Panc1 (cell line): ENCODE data around the gene CFHR5. TPM values are rescaled to one million over a fixed set of nuclear protein-coding genes. Genes with fewer than 3 reads are reported as not detected.

Experiments
- ATAC-seq: fragments of 200-7000 bp; cut with Tn5 transposase; 2 replicates; pipeline ENCODE4 v1.9.1; 2020; ENCODE audit warnings: mild to moderate bottlenecking, moderate library complexity
- BruUV-seq: library from RNA; stranded (reverse); fragments of 400-500 nt; replicated peaks from 2 replicates; lab custom pipeline; 2021; lab: Mats Ljungman, UMichigan
- CTCF ChIA-PET: fragments of 300-600 bp; sonication (Branson Sonifier 250); formaldehyde crosslinking; loops from one replicate; lab custom pipeline; 2022; ENCODE audit warnings: antibody characterized with exemption; lab: Charles Lee
- POLR2A ChIA-PET: fragments of 300-600 bp; sonication (Branson Sonifier 250); formaldehyde crosslinking; loops from one replicate; lab custom pipeline; 2022; ENCODE audit warnings: antibody characterized with exemption; lab: Charles Lee
- DNase-seq: peaks from one replicate; pipeline ENCODE4 v3.0.0-alpha.2; 2010; ENCODE audit warnings: low read depth, low spot score
- H3K27ac ChIP-seq: 2 replicates; pipeline ENCODE4 v1.5.1; 2011; ENCODE audit warnings: mild to moderate bottlenecking, low read length, inconsistent platforms
- H3K27me3 ChIP-seq: fragments of 200-500 bp; sonication (Bioruptor generic); 2 replicates; pipeline ENCODE4 v1.6.0; 2014; ENCODE audit warnings: low read length, inconsistent platforms; ENCODE audit not compliant: control insufficient read depth, insufficient read depth
- H3K36me3 ChIP-seq: fragments of 200-500 bp; sonication (Bioruptor generic); 2 replicates; pipeline ENCODE4 v1.5.1; 2014; ENCODE audit warnings: inconsistent platforms, mild to moderate bottlenecking, low read length, moderate library complexity; ENCODE audit not compliant: control insufficient read depth, insufficient read depth
- H3K4me1 ChIP-seq: 2 replicates; pipeline ENCODE4 v1.5.1; 2011; ENCODE audit warnings: inconsistent platforms, mild to moderate bottlenecking, low read length, moderate library complexity; ENCODE audit not compliant: control insufficient read depth, insufficient read depth
- H3K4me3 ChIP-seq, 2 experiments: 2 replicates each; pipeline ENCODE4 v1.5.1; 2011 to 2012; ENCODE audit warnings: low read depth in 2 of 2, low read length in 2 of 2, mild to moderate bottlenecking in 2 of 2, inconsistent platforms in 1 of 2, moderate library complexity in 1 of 2
- H3K9me3 ChIP-seq: fragments of 200-500 bp; sonication (Bioruptor generic); 2 replicates; pipeline ENCODE4 v1.5.1; 2014; ENCODE audit warnings: low read depth, mild to moderate bottlenecking, inconsistent platforms, low read length, moderate library complexity; ENCODE audit not compliant: control insufficient read depth, insufficient read depth
- CTCF ChIP-seq: fragments of 450-650 bp; IDR thresholded peaks from 2 replicates; pipeline ENCODE4 v1.5.1; 2017; ENCODE audit warnings: mild to moderate bottlenecking
- POLR2AphosphoS5 ChIP-seq: IDR thresholded peaks from 2 replicates; pipeline ENCODE4 v1.6.1; 2012; ENCODE audit warnings: mild to moderate bottlenecking, low read depth, low read length, moderate library complexity
- SIN3A ChIP-seq: IDR thresholded peaks from 2 replicates; pipeline ENCODE4 v1.6.1; 2012; ENCODE audit warnings: low read depth, mild to moderate bottlenecking, low read length, moderate library complexity, borderline replicate concordance; ENCODE audit not compliant: insufficient read depth
- TCF7L2 ChIP-seq: IDR thresholded peaks from 2 replicates; pipeline ENCODE4 v1.6.1; 2011; ENCODE audit warnings: mild to moderate bottlenecking, low read depth, low read length, inconsistent platforms
- in situ Hi-C: cut with HindIII; loops from 2 replicates; pipeline ENCODE4 v1.10.0; 2016; ENCODE audit warnings: low sequenced_read_pairs, low pct_unique_long_range_greater_than_20kb
- intact Hi-C: fragments of 100-400 bp; cut with micrococcal nuclease; formaldehyde crosslinking; loops from one replicate; pipeline ENCODE4 v1.10.0; 2022; ENCODE audit not compliant: unreplicated experiment
- total RNA-seq: library from RNA; stranded (reverse); gene quantifications from one replicate; pipeline ENCODE4 v1.2.1, GENCODE V29; 2021; ENCODE audit not compliant: unreplicated experiment
- TF ChIP-seq, protein P1 (sequence below), 2 experiments: IDR thresholded peaks; 2 replicates each; pipeline ENCODE4 v1.6.1; 2011 to 2012; ENCODE audit warnings: low read depth in 2 of 2, control low read depth in 1 of 2, low read length in 1 of 2, mild to moderate bottlenecking in 1 of 2, moderate library complexity in 1 of 2; ENCODE audit not compliant: insufficient read depth in 1 of 2

Gene CFHR5
- total RNA-seq, 1 experiment from 2014 or later = not detected

- Histone ChIP-seq H3K4me1 (no peaks in the 10 kb centered on the region), H3K36me3 (no peaks in the 10 kb centered on the region), H3K27me3 (no peaks in the 10 kb centered on the region), H3K9me3 (no peaks in the 10 kb centered on the region), H3K4me3 (no peak overlapping the region), H3K27ac (no peak overlapping the region)
- no TSS peak for BruUV-seq
- ATAC-seq (no peak), DNase-seq (no peak)
- intact Hi-C loops (no loop called here), in situ Hi-C loops (no loop called here)
- ChIA-PET CTCF (no interaction called here), POLR2A (interaction anchor here (0.7 kb wide), 1 partner anchor 182 kb away, joined by 3 read pairs; no protein-coding TSS in a partner anchor)
- TF ChIP-seq POLR2AphosphoS5 (no peak), CTCF (no peak), SIN3A (no peak), TCF7L2 (no peak)
- TF ChIP-seq, protein P1, sequence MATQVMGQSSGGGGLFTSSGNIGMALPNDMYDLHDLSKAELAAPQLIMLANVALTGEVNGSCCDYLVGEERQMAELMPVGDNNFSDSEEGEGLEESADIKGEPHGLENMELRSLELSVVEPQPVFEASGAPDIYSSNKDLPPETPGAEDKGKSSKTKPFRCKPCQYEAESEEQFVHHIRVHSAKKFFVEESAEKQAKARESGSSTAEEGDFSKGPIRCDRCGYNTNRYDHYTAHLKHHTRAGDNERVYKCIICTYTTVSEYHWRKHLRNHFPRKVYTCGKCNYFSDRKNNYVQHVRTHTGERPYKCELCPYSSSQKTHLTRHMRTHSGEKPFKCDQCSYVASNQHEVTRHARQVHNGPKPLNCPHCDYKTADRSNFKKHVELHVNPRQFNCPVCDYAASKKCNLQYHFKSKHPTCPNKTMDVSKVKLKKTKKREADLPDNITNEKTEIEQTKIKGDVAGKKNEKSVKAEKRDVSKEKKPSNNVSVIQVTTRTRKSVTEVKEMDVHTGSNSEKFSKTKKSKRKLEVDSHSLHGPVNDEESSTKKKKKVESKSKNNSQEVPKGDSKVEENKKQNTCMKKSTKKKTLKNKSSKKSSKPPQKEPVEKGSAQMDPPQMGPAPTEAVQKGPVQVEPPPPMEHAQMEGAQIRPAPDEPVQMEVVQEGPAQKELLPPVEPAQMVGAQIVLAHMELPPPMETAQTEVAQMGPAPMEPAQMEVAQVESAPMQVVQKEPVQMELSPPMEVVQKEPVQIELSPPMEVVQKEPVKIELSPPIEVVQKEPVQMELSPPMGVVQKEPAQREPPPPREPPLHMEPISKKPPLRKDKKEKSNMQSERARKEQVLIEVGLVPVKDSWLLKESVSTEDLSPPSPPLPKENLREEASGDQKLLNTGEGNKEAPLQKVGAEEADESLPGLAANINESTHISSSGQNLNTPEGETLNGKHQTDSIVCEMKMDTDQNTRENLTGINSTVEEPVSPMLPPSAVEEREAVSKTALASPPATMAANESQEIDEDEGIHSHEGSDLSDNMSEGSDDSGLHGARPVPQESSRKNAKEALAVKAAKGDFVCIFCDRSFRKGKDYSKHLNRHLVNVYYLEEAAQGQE (IDR thresholded peaks at IDR 0.05; ENCODE audit: insufficient read depth in 1 of 2, low read depth in 2 of 2, low read length in 1 of 2) = no peak
These were observed 22.6 kb upstream of the CFHR5 start for GRCh38 chr1:196954778-196955177.

GRCh38 chr1:196955926-196956325 lies 21.4 kb upstream of the CFHR5 start:
- H3K27me3 ChIP-seq = no peaks in the 10 kb centered on the region
- no TSS peak for BruUV-seq
- no peaks in the 10 kb centered on the region for H3K36me3 ChIP-seq
- H3K4me3 ChIP-seq = no peak overlapping the region
- TF ChIP-seq CTCF = no peak
- TF ChIP-seq SIN3A = no peak
- TF ChIP-seq, protein P1 (IDR thresholded peaks at IDR 0.05; ENCODE audit: insufficient read depth in 1 of 2, low read depth in 2 of 2, low read length in 1 of 2) = no peak
- TF ChIP-seq TCF7L2 = no peak
- TF ChIP-seq POLR2AphosphoS5 = no peak
- no peak overlapping the region for H3K27ac ChIP-seq
- in situ Hi-C loops = no loop called here
- DNase-seq = no peak
- intact Hi-C loops = no loop called here
- ATAC-seq = no peak
- ChIA-PET POLR2A (no interaction called here), CTCF (no interaction called here)
- no peaks in the 10 kb centered on the region for H3K4me1 ChIP-seq
- no peaks in the 10 kb centered on the region for H3K9me3 ChIP-seq
